ENCODE measurements around the gene RASSF5.

The RASSF5 gene

DNA sequence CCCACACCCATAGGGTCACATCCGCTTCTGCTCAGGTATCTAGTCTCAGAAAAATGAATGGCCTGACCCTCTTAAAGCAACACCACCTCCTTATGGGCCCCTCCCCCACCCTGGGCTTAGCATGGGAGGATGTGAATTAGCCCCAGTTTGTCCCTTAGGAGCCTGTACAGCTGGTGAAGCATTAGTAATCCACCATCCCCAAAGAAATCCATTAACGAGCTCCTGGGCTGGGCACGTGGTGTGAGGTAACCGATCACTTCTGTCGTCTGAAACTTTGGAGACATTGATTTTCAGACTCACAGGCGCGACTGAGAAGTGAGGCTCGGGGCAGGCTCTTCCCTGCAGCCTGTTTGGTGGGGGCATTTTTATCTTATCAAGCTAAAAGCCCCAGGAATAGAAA lies 10.5 kb downstream of the RASSF5 start:
- no peak for DNase-seq (ENCODE audit: low spot score)

DNA sequence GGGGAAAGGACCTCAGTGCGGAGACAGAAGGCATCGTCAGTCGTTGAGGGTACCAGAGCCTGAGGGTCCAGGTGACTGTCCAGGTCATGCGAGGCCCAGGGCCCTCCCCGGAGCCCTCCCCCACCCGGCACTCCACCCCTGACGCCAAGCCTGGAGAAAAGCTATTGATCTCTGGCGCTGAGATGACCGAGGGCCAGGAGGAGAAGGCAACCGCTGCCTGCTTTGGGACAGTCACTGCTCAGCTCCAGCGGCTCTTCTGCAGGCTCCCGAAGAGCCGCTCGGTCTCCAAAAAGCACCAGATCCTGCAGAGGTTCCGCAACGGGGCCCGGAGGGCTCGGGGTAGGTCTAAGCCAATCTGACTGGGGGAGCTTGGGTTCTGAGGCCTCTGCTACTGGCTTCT lies 10.9 kb downstream of the RASSF5 start:
- no peak for DNase-seq (ENCODE audit: low spot score)

DNA sequence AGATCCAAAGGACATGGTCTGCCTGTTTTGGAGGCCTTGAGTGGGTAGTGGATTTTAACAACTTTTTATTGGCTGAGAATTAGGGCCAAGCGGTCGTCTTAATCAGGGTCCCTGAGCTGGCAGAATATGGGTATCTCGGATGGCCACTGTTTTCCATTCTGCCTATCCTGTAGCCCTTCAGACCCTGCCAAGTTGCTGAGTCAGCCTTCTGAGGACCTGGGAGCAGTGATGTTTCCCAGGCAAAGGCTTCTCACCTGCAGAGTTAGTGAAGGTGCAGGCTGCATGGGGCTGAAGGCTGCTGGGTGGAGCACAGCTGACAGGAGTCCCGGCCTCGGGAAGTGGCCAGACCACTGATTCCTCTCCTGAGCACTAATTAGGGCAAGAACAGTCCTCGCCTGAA lies 11.4 kb downstream of the RASSF5 start:
- no peak for DNase-seq (ENCODE audit: low spot score)

DNA sequence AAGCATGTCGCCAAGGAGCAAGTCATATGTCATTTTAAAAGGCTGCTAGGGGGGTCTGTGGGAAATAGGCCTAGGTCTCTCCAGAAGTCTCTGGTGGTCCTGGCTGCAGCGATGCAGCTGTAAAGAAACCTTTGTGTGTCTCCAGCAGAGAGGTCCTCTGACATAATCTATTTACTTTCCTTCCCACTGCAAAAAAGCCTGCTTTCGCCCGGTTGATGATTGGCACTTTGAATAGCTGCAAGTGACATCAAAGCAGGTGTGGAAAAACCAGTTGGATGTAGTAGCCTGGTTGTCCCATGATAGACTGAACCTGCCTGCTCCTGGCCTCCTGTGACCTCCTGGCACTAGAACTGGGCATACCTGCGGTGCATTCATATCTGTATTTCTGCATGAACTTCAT lies 13.8 kb downstream of the RASSF5 start:
- no peak for DNase-seq (ENCODE audit: low spot score)

DNA sequence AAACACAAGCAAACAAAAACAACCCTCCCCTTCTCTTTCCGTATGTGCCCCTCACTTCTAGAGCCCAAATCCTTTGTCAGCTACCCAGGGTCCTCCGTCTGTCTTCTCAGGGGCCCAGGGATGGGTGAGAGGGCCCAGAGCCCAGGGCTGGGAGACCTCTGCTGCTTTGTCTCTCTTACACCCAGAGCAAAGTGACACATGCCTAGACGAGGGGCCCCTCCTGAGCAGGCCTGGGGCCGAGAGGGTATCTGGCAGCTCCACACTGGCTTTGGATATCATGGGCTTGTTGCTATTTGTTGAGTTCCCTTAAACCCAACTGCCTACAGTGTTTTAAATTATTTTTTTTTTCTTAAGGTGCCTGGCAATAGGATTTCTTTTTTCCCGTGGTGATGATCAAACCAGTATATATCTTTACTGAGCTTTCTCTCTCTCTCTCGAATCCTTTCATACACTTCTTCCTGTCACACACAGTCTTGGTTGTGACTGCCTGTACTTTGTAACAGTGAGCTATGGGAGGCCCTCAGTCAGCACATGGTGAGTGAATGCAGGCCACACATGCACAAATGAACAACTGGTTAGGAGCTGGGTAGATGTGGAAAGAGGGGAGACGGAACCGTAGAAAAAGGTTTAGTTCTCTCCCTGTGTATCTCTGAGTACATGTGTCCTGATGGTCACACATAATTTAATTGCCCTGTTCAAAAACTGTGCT lies 14.5 kb downstream of the RASSF5 start:
- DNase-seq (ENCODE audit: low spot score): no peak

GRCh38 chr1:206524739-206525364 lies 17.5 kb downstream of the RASSF5 start:
- DNase-seq (ENCODE audit: low spot score): no peak

- DNase-seq (ENCODE audit: low spot score): no peak
Observed at GRCh38 chr1:206526064-206526911, 19.0 kb downstream of the RASSF5 start.

DNA sequence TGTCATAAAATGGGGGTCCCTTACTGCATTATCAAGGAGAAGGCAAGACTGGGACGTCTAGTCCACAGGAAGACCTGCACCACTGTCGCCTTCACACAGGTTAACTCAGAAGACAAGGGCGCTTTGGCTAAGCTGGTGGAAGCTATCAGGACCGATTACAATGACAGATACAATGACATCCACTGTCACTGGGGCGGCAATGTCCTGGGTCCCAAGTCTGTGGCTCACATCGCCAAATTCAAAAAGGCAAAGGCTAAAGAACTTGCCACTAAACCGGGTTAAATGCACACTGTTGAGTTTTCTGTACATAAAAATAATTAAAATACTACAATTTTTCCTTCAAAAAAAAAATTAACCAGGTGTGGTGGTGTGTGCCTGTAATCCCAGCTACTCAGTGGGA lies 22.1 kb downstream of the RASSF5 start:
- no peak for DNase-seq (ENCODE audit: low spot score)

- no peak for DNase-seq (ENCODE audit: low spot score)
Observed at GRCh38 chr1:206532368-206532767, 25.0 kb downstream of the RASSF5 start.

DNA sequence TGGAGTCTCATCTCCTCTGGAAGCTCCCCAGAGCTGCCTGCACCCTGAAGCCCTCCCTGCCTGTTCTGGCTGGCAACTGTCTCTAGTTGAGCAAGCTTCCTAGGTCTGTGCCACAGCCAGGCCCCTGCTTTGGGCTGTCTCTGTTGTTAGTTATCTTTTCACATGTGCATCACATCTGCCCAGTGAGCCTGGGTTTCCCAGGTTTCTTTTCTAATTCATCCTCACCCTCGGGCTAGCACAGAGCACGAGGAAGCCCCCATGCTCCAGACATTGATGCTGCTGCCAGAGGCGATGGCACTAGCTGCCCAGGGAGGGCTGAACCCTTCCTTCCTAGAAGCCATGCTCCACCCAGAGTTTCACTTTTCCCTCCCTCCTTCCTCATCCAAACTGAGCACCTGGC lies 27.2 kb downstream of the RASSF5 start:
- no peak for DNase-seq (ENCODE audit: low spot score)

DNA sequence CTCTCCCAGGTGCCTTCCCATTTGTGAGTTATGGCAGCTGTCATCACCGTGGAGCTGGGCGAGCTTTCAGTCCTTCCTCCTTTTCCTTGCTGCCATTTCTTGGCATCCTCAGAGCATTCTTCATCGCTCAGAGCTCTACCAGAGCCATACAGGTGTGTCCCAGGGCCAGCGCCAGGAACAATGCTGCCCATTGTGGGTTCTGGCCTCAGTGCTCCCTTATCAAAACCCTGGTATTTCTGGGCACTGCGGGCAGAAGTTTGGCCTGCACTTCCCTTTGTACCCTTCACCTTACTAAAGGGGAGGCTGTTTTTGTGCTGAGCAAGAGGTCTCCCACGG lies 28.5 kb downstream of the RASSF5 start:
- no peak for DNase-seq (ENCODE audit: low spot score)

GRCh38 chr1:206537141-206537540 lies 29.8 kb downstream of the RASSF5 start:
- no peak for DNase-seq (ENCODE audit: low spot score)

- no peak for DNase-seq (ENCODE audit: low spot score)
Observed at GRCh38 chr1:206538086-206538770, 30.9 kb downstream of the RASSF5 start.

DNA sequence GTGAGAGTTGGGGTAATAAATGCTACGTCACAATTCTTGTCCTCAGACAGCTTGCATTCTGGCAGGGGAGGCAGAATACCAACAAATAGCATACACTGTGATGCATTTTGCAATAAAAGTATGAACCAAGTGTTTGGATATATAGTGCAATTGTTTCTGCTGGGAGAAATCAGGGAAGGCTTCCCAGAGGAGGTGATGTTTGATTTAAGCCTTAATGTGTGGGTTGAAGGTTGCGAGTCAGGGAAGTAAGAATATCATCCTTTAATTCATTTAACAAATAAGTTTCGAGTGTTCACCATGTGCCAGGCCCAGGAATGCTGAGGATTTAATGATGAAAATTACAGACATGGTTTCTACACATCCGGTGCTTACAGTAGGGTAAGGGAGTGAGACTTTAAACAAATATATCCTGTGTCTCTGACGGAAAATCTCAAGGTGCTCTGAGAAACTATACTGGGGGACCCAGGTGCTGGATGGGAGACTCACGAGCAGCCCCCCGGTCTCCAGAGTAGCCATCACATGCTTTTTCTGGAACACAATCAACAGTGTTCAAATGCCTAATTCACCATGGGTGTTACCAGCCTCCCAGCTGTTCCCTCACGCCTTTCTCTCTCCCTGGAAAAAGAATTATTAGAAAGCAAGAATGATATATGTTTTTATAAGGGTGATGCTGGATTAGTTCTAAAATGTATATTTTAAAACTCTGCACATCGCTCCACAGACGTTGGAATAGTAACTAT lies 31.7 kb downstream of the RASSF5 start:
- no peak for DNase-seq (ENCODE audit: low spot score)

- no peak for DNase-seq (ENCODE audit: low spot score)
Observed at GRCh38 chr1:206540044-206540780, 32.9 kb downstream of the RASSF5 start.

GRCh38 chr1:206541236-206541833 lies 34.0 kb downstream of the RASSF5 start:
- no peak for DNase-seq (ENCODE audit: low spot score)

DNA sequence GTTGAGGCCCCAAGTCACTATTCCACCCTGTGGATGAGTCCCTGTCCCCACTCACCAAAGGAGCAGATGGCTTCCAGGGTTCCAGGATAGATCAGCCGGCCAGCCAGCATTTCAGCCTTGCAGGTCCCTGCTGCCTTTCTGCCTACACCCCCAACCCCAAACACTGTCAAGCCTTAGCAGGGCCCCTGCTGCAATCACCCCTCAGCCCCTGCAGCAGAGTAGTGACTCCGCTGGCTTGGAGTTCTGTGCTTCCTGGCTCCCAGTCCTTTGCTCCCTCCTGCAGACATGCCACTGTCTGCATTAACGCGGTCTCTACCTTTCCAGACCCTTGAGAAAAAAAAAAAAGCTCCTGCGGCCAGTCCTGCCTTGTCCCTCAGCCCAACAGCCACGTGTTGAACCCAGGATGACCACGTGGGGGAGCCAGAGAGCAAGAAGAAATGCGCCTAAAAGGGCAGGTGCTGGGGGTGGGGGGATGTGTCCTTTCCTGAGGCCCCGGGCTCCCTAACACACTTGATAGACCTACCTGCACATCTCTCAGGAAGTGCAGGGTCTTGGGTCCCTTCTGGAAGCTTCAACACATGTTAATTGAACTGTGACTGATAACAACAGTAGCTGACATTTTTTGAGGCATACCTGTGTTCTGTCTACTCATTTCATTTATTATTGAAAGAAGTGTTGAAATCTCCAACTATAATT lies 37.4 kb downstream of the RASSF5 start:
- peak; percentile 79 for DNase-seq (ENCODE audit: low spot score)

GRCh38 chr1:206545351-206545750 lies 38.0 kb downstream of the RASSF5 start:
- no peak for DNase-seq (ENCODE audit: low spot score)

GRCh38 chr1:206547104-206547503 lies 39.8 kb downstream of the RASSF5 start:
- no peak for DNase-seq (ENCODE audit: low spot score)

- DNase-seq (ENCODE audit: low spot score): no peak
Observed at GRCh38 chr1:206550446-206550845, 43.1 kb downstream of the RASSF5 start.

Measured in COLO829 (cell line).